Cardiac fibroblast (primary cell): ENCODE measurements around the gene CMTM4.

Source experiments
- DNase-seq, 2 donors: peaks; one replicate each; pipeline versions ENCODE4 v3.0.0 to v3.0.0-alpha.2; 2010; ENCODE audit warnings: low read depth in 2 of 2
- H3K4me3 ChIP-seq, 2 donors: replicated peaks in 1 of 2; 1 replicate in 1 of 2; 2 replicates in 1 of 2; pipeline ENCODE4 v1.5.1; 2011; ENCODE audit warnings: low read depth in 2 of 2, low read length in 2 of 2, mild to moderate bottlenecking in 2 of 2, moderate library complexity in 1 of 2
- CTCF ChIP-seq: IDR thresholded peaks from one replicate; pipeline ENCODE4 v1.5.1; 2011; ENCODE audit warnings: low read depth, mild to moderate bottlenecking, low read length, inconsistent platforms

Gene CMTM4

GRCh38 chr16:66695935-66696668 lies 441 bp downstream of the CMTM4 start:
- no peak for TF ChIP-seq CTCF
- no peak for DNase-seq
- H3K4me3 ChIP-seq: peak overlapping the region; percentile 69

- no peak for TF ChIP-seq CTCF
- DNase-seq: no peak
Measured at GRCh38 chr16:66695471-66695934, 1.0 kb downstream of the CMTM4 start.

GRCh38 chr16:66693149-66693548 lies 3.4 kb downstream of the CMTM4 start:
- DNase-seq: no peak
- no peak for TF ChIP-seq CTCF

More at GRCh38 chr16:66695471-66695934, 1.0 kb downstream of the CMTM4 start:
- H3K4me3 ChIP-seq: peak overlapping the region; percentile 69

GRCh38 chr16:66692341-66692740 lies 4.2 kb downstream of the CMTM4 start:
- H3K4me3 ChIP-seq: no peak overlapping the region
- DNase-seq: no peak

More at GRCh38 chr16:66693149-66693548, 3.4 kb downstream of the CMTM4 start:
- H3K4me3 ChIP-seq: no peak overlapping the region

GRCh38 chr16:66691234-66691633 lies 5.3 kb downstream of the CMTM4 start:
- no peak overlapping the region for H3K4me3 ChIP-seq
- DNase-seq: no peak
- no peak for TF ChIP-seq CTCF

More at GRCh38 chr16:66692341-66692740, 4.2 kb downstream of the CMTM4 start:
- TF ChIP-seq CTCF: no peak

- DNase-seq: no peak
- TF ChIP-seq CTCF: no peak
- H3K4me3 ChIP-seq: no peak overlapping the region
Measured at GRCh38 chr16:66690106-66690847, 6.3 kb downstream of the CMTM4 start.
